Upper lobe of right lung (tissue), 1 donor: ENCODE data around the gene DOP1A. TPM values are rescaled to one million over a fixed set of nuclear protein-coding genes. Genes with fewer than 3 reads are reported as not detected.

Source experiments
- ATAC-seq: fragments of 200-7000 bp; cut with Tn5 transposase; one replicate; pipeline ENCODE4 v1.9.1; 2020; ENCODE audit warnings: mild to moderate bottlenecking, moderate library complexity
- DNase-seq: peaks from one replicate; pipeline ENCODE4 v3.0.0-alpha.2; 2020
- H3K27ac ChIP-seq: fragments of 200-600 bp; one replicate; pipeline ENCODE4 v1.8.0; 2022
- H3K27me3 ChIP-seq: fragments of 200-600 bp; one replicate; pipeline ENCODE4 v1.8.0; 2022; ENCODE audit warnings: mild to moderate bottlenecking
- H3K36me3 ChIP-seq: fragments of 200-600 bp; one replicate; pipeline ENCODE4 v1.8.0; 2022
- H3K4me1 ChIP-seq: fragments of 200-600 bp; one replicate; pipeline ENCODE4 v1.8.0; 2022
- H3K4me3 ChIP-seq: fragments of 200-600 bp; one replicate; pipeline ENCODE4 v1.8.0; 2022; ENCODE audit warnings: mild to moderate bottlenecking
- H3K9me3 ChIP-seq: fragments of 200-600 bp; one replicate; pipeline ENCODE4 v1.8.0; 2022
- intact Hi-C: fragments of 100-400 bp; cut with DNase I; formaldehyde crosslinking; loops from one replicate; pipeline ENCODE4 v1.11.0; 2022
- total RNA-seq: library from RNA; stranded (reverse); fragmentation: NEBNext Ultra II Directional; extraction: Animal tissue kit (Norgen Biotek cat#: 25700); gene quantifications from one replicate; pipeline ENCODE4 v1.2.1, GENCODE V29; 2021
- TF ChIP-seq, protein P1 (sequence below): fragments of 200-600 bp; IDR thresholded peaks from one replicate; pipeline ENCODE4 v1.8.0; 2022; ENCODE audit warnings: antibody characterized with exemption
- donor health status: DM: no; HTN: yes; CAD: no; lungs with severe emphysema.

The DOP1A gene
- total RNA-seq, 1 donor from 2014 or later: 26.4 TPM

DNA sequence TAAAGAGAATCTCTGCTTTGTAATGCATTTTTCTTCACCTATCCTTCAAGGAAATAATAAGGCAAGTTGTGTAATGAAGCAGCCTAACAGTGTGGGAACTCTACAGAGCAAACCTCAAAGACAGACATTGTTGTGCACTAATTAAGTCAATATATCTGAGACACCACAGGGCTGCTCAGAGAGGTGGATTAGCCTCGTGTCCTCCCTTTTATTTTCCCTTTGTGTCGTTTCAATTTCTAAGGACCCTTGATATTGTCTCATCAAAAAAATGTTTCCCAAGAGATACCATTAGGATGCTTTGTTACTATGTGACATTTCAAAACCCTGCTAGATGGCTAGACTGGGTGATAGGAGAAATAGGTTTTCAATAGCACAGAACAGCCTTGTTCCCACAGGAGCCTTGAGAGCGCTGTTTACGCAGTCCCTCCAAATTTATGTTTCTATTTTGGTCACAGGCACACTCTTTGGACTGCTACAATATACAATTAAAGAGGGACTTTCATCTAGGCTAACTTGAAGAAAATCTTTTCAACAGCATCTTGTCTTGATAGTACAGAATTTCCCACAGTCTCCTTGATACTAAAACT is 24.9 kb upstream of the DOP1A start:
- no peak for DNase-seq
- Histone ChIP-seq H3K27me3 (no peaks in the 10 kb centered on the region), H3K36me3 (no peaks in the 10 kb centered on the region), H3K4me1 (no peaks in the 10 kb centered on the region), H3K4me3 (no peak overlapping the region), H3K9me3 (no peaks in the 10 kb centered on the region), H3K27ac (no peak overlapping the region)
- TF ChIP-seq, protein P1, sequence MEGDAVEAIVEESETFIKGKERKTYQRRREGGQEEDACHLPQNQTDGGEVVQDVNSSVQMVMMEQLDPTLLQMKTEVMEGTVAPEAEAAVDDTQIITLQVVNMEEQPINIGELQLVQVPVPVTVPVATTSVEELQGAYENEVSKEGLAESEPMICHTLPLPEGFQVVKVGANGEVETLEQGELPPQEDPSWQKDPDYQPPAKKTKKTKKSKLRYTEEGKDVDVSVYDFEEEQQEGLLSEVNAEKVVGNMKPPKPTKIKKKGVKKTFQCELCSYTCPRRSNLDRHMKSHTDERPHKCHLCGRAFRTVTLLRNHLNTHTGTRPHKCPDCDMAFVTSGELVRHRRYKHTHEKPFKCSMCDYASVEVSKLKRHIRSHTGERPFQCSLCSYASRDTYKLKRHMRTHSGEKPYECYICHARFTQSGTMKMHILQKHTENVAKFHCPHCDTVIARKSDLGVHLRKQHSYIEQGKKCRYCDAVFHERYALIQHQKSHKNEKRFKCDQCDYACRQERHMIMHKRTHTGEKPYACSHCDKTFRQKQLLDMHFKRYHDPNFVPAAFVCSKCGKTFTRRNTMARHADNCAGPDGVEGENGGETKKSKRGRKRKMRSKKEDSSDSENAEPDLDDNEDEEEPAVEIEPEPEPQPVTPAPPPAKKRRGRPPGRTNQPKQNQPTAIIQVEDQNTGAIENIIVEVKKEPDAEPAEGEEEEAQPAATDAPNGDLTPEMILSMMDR: no peak
- intact Hi-C loops: no loop called here
- no peak for ATAC-seq

DNA sequence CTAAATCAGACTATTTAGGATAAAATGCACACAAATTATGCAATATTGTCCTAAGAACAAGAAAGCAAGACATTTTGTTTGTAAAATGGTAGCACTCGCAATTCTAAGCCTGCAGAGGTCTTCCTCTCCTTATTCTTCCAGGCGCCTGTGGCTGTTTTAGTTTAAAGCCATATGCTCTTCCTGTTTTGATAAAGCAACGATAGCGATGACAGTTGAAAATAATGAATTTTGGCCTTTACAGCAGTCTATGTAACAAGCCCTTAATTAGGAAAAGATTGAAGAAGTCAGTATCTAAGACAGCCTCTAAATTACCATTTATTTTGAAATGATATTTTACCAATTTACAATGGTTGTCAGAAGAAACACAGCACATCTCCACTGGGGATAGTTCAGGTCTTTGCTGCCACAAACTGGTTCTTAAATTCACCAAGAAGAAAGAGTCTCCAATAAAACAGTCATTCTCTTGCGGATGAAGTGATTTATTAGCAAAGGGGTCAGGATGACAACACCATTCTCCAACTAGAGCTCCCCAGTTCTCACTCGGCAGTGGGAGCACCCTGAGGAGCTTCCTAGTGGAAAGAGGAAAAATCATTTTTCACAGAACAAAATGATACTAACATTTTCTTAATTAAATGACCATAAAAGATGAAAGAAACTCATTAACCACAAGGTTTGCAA is 23.2 kb upstream of the DOP1A start:
- no peaks in the 10 kb centered on the region for H3K9me3 ChIP-seq
- intact Hi-C loops: no loop called here
- no peak overlapping the region for H3K4me3 ChIP-seq
- H3K36me3 ChIP-seq: no peaks in the 10 kb centered on the region
- no peaks in the 10 kb centered on the region for H3K4me1 ChIP-seq
- H3K27me3 ChIP-seq: no peaks in the 10 kb centered on the region
- DNase-seq (no peak), ATAC-seq (no peak)
- no peak overlapping the region for H3K27ac ChIP-seq
- TF ChIP-seq, protein P1: no peak

- DNase-seq (no peak), ATAC-seq (peak; percentile 39)
- TF ChIP-seq, protein P1: no peak
- no peak overlapping the region for H3K4me3 ChIP-seq
- H3K36me3 ChIP-seq: no peaks in the 10 kb centered on the region
- H3K9me3 ChIP-seq: no peaks in the 10 kb centered on the region
- no peak overlapping the region for H3K27ac ChIP-seq
- intact Hi-C loops: no loop called here
- H3K4me1 ChIP-seq: no peaks in the 10 kb centered on the region
- no peaks in the 10 kb centered on the region for H3K27me3 ChIP-seq
These were observed 20.3 kb upstream of the DOP1A start for GRCh38 chr6:83047065-83047754.

GRCh38 chr6:83051377-83052172 is 15.9 kb upstream of the DOP1A start:
- intact Hi-C loops: loop anchor here (10.0 kb wide), 1 partner anchor 777 kb away; no protein-coding TSS in a partner anchor
- Histone ChIP-seq H3K27ac (no peak overlapping the region), H3K9me3 (no peaks in the 10 kb centered on the region), H3K4me1 (no peaks in the 10 kb centered on the region), H3K4me3 (no peak overlapping the region), H3K27me3 (no peaks in the 10 kb centered on the region), H3K36me3 (no peaks in the 10 kb centered on the region)
- DNase-seq (no peak), ATAC-seq (no peak)
- TF ChIP-seq, protein P1: no peak

GRCh38 chr6:83053678-83054077 is 13.8 kb upstream of the DOP1A start:
- no peak for DNase-seq
- no peaks in the 10 kb centered on the region for H3K27me3 ChIP-seq
- H3K27ac ChIP-seq: no peak overlapping the region
- intact Hi-C loops: loop anchor here (10.0 kb wide), 1 partner anchor 779 kb away; no protein-coding TSS in a partner anchor
- ATAC-seq: no peak
- H3K4me3 ChIP-seq: no peak overlapping the region
- no peaks in the 10 kb centered on the region for H3K4me1 ChIP-seq
- no peaks in the 10 kb centered on the region for H3K9me3 ChIP-seq
- TF ChIP-seq, protein P1: no peak
- no peaks in the 10 kb centered on the region for H3K36me3 ChIP-seq
